HCT116 (cell line): ENCODE data around the gene SEC16A. TPM values are rescaled to one million over a fixed set of nuclear protein-coding genes. Genes with fewer than 3 reads are reported as not detected.

Experiments used
- ATAC-seq: fragments of 200-7000 bp; cut with Tn5 transposase; 2 replicates; pipeline ENCODE4 v1.9.1; 2020; ENCODE audit warnings: mild to moderate bottlenecking, moderate library complexity
- BruUV-seq: library from RNA; stranded (reverse); fragments of 400-500 nt; replicated peaks from 2 replicates; lab custom pipeline; 2021; lab: Mats Ljungman, UMichigan
- CTCF ChIA-PET: fragments of 300-600 bp; sonication (Branson Sonifier 250); formaldehyde crosslinking; loops from one replicate; lab custom pipeline; 2021; ENCODE audit warnings: antibody characterized with exemption; lab: Charles Lee
- POLR2A ChIA-PET: fragments of 300-600, 350-600 bp; sonication (Branson Sonifier 250); formaldehyde crosslinking; loops from one replicate; lab custom pipeline; 2021; ENCODE audit warnings: antibody characterized with exemption; lab: Charles Lee
- RAD21 ChIA-PET, 2 experiments: fragments of 300-600 bp; sonication (Branson Sonifier 250); formaldehyde crosslinking; loops; one replicate each; lab custom pipeline; 2023; ENCODE audit warnings: low total read pairs in 2 of 2; ENCODE audit not compliant: uncharacterized antibody in 2 of 2, unreplicated experiment in 2 of 2, low non-redundant PET in 1 of 2; lab: Charles Lee
- DNase-seq: peaks from one replicate; pipeline ENCODE4 v3.0.0-alpha.2; 2010; ENCODE audit warnings: low read depth, low spot score
- H2AFZ ChIP-seq: fragments of 200-600 bp; shearing (Covaris generic), sonication (generic); 2 replicates; pipeline ENCODE4 v1.6.1; 2017; ENCODE audit warnings: low read depth, mixed run types, mixed read lengths, antibody characterized with exemption, low read length; ENCODE audit not compliant: poor library complexity, severe bottlenecking
- H3K27ac ChIP-seq: 2 replicates; pipeline ENCODE4 v1.5.1; 2012; ENCODE audit warnings: low read depth, low read length
- H3K27me3 ChIP-seq: fragments of 200-600 bp; sonication (generic); 2 replicates; pipeline ENCODE4 v1.6.1; 2016; ENCODE audit warnings: mixed run types, low read length, mixed read lengths; ENCODE audit not compliant: insufficient read depth
- H3K36me3 ChIP-seq, 2 experiments: fragments of 200-500 bp in 1 of 2; fragments of 200-600 bp in 1 of 2; sonication (Bioruptor generic) in 1 of 2; sonication (generic) in 1 of 2; 2 replicates each; pipeline versions ENCODE4 v1.5.1 to v1.6.1; 2014 to 2016; ENCODE audit warnings: low read length in 2 of 2, inconsistent platforms in 1 of 2, mixed read lengths in 1 of 2, mixed run types in 1 of 2; ENCODE audit not compliant: insufficient read depth in 2 of 2, control insufficient read depth in 1 of 2
- H3K4me1 ChIP-seq, 2 experiments: fragments of 200-600 bp in 1 of 2; sonication (generic) in 1 of 2; 2 replicates each; pipeline versions ENCODE4 v1.5.1 to v1.6.1; 2012 to 2017; ENCODE audit warnings: low read length in 2 of 2, inconsistent platforms in 1 of 2, mild to moderate bottlenecking in 1 of 2, mixed read lengths in 1 of 2, mixed run types in 1 of 2, moderate library complexity in 1 of 2; ENCODE audit not compliant: insufficient read depth in 2 of 2, control insufficient read depth in 1 of 2
- H3K4me2 ChIP-seq: fragments of 200-600 bp; sonication (generic); 2 replicates; pipeline ENCODE4 v1.6.1; 2017; ENCODE audit warnings: mixed run types, low read length, mixed read lengths
- H3K4me3 ChIP-seq, 2 experiments: fragments of 200-600 bp in 1 of 2; sonication (generic) in 1 of 2; replicated peaks in 1 of 2; 2 replicates each; pipeline ENCODE4 v1.5.1; 2011 to 2016; ENCODE audit warnings: low read length in 2 of 2, control low read depth in 1 of 2, low read depth in 1 of 2, mild to moderate bottlenecking in 1 of 2, mixed read lengths in 1 of 2, mixed run types in 1 of 2
- H3K79me2 ChIP-seq: fragments of 200-600 bp; sonication (generic); 2 replicates; pipeline ENCODE4 v1.6.1; 2017; ENCODE audit warnings: mild to moderate bottlenecking, mixed run types, low read length, moderate library complexity, mixed read lengths; ENCODE audit not compliant: insufficient read depth
- H3K9ac ChIP-seq: fragments of 200-600 bp; sonication (generic); 2 replicates; pipeline ENCODE4 v1.6.1; 2016; ENCODE audit warnings: low read length, mixed read lengths
- H3K9me2 ChIP-seq: fragments of 200-600 bp; sonication (generic), shearing (Covaris generic); 2 replicates; pipeline ENCODE4 v1.6.1; 2017; ENCODE audit warnings: mixed run types, mild to moderate bottlenecking, moderate library complexity; ENCODE audit not compliant: insufficient read depth
- H3K9me3 ChIP-seq, 2 experiments: fragments of 200-500 bp in 1 of 2; fragments of 200-600 bp in 1 of 2; sonication (Bioruptor generic) in 1 of 2; sonication (generic) in 1 of 2; 2 replicates each; pipeline ENCODE4 v1.6.1; 2014 to 2017; ENCODE audit warnings: low read length in 2 of 2, mixed read lengths in 2 of 2, inconsistent platforms in 1 of 2, low read depth in 1 of 2, mild to moderate bottlenecking in 1 of 2, mixed run types in 1 of 2, moderate library complexity in 1 of 2; ENCODE audit not compliant: control insufficient read depth in 1 of 2, insufficient read depth in 1 of 2
- H4K20me1 ChIP-seq: fragments of 200-600 bp; sonication (generic), shearing (Covaris generic); 2 replicates; pipeline ENCODE4 v1.6.1; 2017; ENCODE audit warnings: mixed run types, mild to moderate bottlenecking, moderate library complexity; ENCODE audit not compliant: insufficient read depth
- CEBPB ChIP-seq: IDR thresholded peaks from 2 replicates; pipeline ENCODE4 v1.6.1; 2012; ENCODE audit warnings: low read depth
- EGR1 ChIP-seq: IDR thresholded peaks from 2 replicates; pipeline ENCODE4 v1.6.1; 2012; ENCODE audit warnings: low read depth
- ELF1 ChIP-seq: IDR thresholded peaks from 2 replicates; pipeline ENCODE4 v1.6.1; 2012; ENCODE audit warnings: low read depth, borderline replicate concordance
- FOSL1 ChIP-seq: IDR thresholded peaks from 2 replicates; pipeline ENCODE4 v1.6.1; 2012; ENCODE audit warnings: low read depth
- JUND ChIP-seq: IDR thresholded peaks from 2 replicates; pipeline ENCODE4 v1.6.1; 2012
- MAX ChIP-seq: IDR thresholded peaks from 2 replicates; pipeline ENCODE4 v1.6.1; 2012
- POLR2AphosphoS5 ChIP-seq: IDR thresholded peaks from 2 replicates; pipeline ENCODE4 v1.6.1; 2011; ENCODE audit warnings: mild to moderate bottlenecking, low read depth, low read length, moderate library complexity
- RAD21 ChIP-seq: IDR thresholded peaks from 2 replicates; pipeline ENCODE4 v1.6.1; 2012; ENCODE audit warnings: low read depth, mild to moderate bottlenecking
- REST ChIP-seq: IDR thresholded peaks from 2 replicates; pipeline ENCODE4 v1.6.1; 2012; ENCODE audit warnings: low read depth
- SIN3A ChIP-seq: IDR thresholded peaks from 2 replicates; pipeline ENCODE4 v1.6.1; 2012; ENCODE audit warnings: low read depth
- SP1 ChIP-seq: IDR thresholded peaks from 2 replicates; pipeline ENCODE4 v1.6.1; 2012; ENCODE audit warnings: low read depth
- SRF ChIP-seq: IDR thresholded peaks from 2 replicates; pipeline ENCODE4 v1.6.1; 2012; ENCODE audit warnings: low read depth
- TCF7L2 ChIP-seq: IDR thresholded peaks from 2 replicates; pipeline ENCODE4 v1.7.0; 2011; ENCODE audit warnings: borderline replicate concordance, inconsistent platforms; ENCODE audit not compliant: insufficient read depth, insufficient read length; ENCODE audit errors: extremely low read depth
- YY1 ChIP-seq: IDR thresholded peaks from 2 replicates; pipeline ENCODE4 v1.6.1; 2011; ENCODE audit warnings: low read length, low read depth, moderate library complexity, mild to moderate bottlenecking; ENCODE audit not compliant: insufficient replicate concordance; ENCODE audit errors: extremely low read depth
- ZFX ChIP-seq: fragments of 450-650 bp; IDR thresholded peaks from 2 replicates; pipeline ENCODE4 v1.6.1; 2017
- ZNF274 ChIP-seq: fragments of 200-500 bp; sonication (Bioruptor generic); IDR thresholded peaks from 2 replicates; pipeline ENCODE4 v1.6.1; 2014; ENCODE audit warnings: mild to moderate bottlenecking, low read depth, low read length, inconsistent platforms
- intact Hi-C: fragments of 100-400 bp; cut with micrococcal nuclease; formaldehyde crosslinking; loops from 2 replicates; pipeline ENCODE4 v1.10.0; 2022
- total RNA-seq: library from RNA; stranded (reverse); gene quantifications from one replicate; pipeline ENCODE4 v1.2.1, GENCODE V29; 2021; ENCODE audit not compliant: unreplicated experiment
- TF ChIP-seq, protein P1 (sequence below), 3 experiments: fragments of 200-600 bp in 1 of 3; sonication (generic) in 1 of 3; IDR thresholded peaks in 2 of 3; conservative IDR thresholded peaks in 1 of 3; 2 replicates each; pipeline ENCODE4 v1.5.1; 2012 to 2017; ENCODE audit warnings: low read depth in 2 of 3, low read length in 2 of 3, antibody characterized with exemption in 1 of 3, borderline replicate concordance in 1 of 3, control low read depth in 1 of 3, mild to moderate bottlenecking in 1 of 3, mixed read lengths in 1 of 3, mixed run types in 1 of 3, moderate library complexity in 1 of 3; ENCODE audit not compliant: insufficient read depth in 1 of 3

SEC16A gene
- total RNA-seq, 1 experiment from 2014 or later = 49.8 TPM

DNA sequence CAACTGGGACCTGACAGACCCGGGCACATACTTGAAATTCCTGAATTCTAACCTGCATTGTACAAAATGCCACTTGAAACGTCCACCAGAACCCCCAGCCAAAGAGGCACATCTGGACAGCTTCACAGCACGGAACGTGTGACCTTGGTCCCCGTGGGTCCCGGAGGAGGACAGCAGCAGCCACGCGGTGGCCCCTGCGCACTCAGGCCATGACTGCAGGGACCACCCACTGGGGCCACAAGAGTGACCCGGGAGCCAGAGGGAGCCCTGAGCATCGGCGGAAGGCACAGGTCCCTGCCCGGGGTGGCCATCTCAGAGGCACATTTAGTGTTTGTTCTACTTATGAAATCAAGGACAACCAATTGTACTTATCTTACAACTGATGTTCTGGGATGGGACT lies 80.8 kb downstream of the SEC16A start:
- TF ChIP-seq POLR2AphosphoS5 (no peak), ELF1 (no peak), EGR1 (no peak), REST (no peak), CEBPB (no peak), RAD21 (no peak), ZNF274 (no peak), JUND (no peak), FOSL1 (no peak), SRF (no peak), ZFX (no peak), TCF7L2 (no peak), SP1 (no peak), YY1 (no peak), MAX (no peak), SIN3A (no peak)
- TF ChIP-seq, protein P1, sequence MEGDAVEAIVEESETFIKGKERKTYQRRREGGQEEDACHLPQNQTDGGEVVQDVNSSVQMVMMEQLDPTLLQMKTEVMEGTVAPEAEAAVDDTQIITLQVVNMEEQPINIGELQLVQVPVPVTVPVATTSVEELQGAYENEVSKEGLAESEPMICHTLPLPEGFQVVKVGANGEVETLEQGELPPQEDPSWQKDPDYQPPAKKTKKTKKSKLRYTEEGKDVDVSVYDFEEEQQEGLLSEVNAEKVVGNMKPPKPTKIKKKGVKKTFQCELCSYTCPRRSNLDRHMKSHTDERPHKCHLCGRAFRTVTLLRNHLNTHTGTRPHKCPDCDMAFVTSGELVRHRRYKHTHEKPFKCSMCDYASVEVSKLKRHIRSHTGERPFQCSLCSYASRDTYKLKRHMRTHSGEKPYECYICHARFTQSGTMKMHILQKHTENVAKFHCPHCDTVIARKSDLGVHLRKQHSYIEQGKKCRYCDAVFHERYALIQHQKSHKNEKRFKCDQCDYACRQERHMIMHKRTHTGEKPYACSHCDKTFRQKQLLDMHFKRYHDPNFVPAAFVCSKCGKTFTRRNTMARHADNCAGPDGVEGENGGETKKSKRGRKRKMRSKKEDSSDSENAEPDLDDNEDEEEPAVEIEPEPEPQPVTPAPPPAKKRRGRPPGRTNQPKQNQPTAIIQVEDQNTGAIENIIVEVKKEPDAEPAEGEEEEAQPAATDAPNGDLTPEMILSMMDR (IDR thresholded peaks at IDR 0.05 in 2 of 3, conservative IDR thresholded peaks at IDR 0.05 in 1 of 3; ENCODE audit: borderline replicate concordance in 1 of 3, insufficient read depth in 1 of 3, low read depth in 2 of 3, low read length in 2 of 3) = no peak
- no peak overlapping the region for H3K9ac ChIP-seq
- peaks cover 35% of the 10 kb centered on the region for H3K79me2 ChIP-seq
- BruUV-seq = no TSS peak
- CTCF ChIA-PET = interaction anchor here (1.3 to 1.4 kb wide), 2 partner anchors 83 to 89 kb away, joined by 3 to 4 read pairs; no protein-coding TSS in a partner anchor
- peaks cover 36 to 41% of the 10 kb centered on the region in 2 experiments; a peak in 3 of 4 replicates for H3K36me3 ChIP-seq
- no peak overlapping the region for H3K27ac ChIP-seq
- no peak overlapping the region for H3K4me3 ChIP-seq
- H2AFZ ChIP-seq = no peak overlapping the region
- intact Hi-C loops = no loop called here
- no peaks in the 10 kb centered on the region for H3K9me3 ChIP-seq
- peaks cover 7 to 16% of the 10 kb centered on the region in 2 experiments for H3K4me1 ChIP-seq
- no peaks in the 10 kb centered on the region for H4K20me1 ChIP-seq
- DNase-seq (no peak), ATAC-seq (no peak)
- RAD21 ChIA-PET = no interaction called here
- H3K27me3 ChIP-seq = no peaks in the 10 kb centered on the region
- POLR2A ChIA-PET = interaction anchor here (1.0 kb wide), 1 partner anchor 39 kb away, joined by 3 read pairs; no protein-coding TSS in a partner anchor
- H3K4me2 ChIP-seq = no peak overlapping the region
- H3K9me2 ChIP-seq = no peaks in the 10 kb centered on the region
